ENCODE results near the gene ARF5.

The ARF5 gene

DNA sequence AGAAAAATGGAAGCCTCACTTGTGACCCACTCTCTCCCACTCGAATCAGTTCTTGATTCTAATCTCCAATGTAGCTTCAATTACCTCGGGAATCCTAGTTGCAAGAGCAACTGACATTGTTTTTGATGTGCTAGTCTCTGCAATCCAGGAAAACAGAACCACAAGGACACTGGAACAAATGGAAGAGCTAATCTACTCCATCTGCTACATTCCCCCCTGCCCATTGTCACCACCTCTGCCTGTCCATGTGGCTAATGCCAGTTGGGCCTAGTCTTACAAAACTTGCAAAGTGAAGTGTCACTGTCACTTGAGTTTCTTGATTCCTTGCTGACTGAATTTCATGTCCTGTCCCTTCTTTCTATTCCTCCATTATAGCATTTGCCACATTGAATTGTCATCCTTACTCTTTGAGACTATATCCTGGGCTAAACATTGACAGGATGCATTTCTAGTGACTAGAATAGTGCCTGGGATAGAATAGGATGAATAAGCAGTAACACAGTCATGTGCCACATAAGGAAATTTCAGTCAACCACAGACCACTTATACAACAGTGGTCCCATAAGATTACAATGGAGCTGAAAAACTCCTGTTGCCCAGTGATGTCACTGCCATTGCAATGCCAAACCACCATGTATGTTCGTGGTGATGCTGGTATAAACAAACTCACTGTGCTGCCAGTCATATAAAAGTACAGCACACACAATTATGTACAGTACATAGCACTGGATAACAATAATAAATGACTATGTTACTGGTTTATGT lies 16.3 kb upstream of the ARF5 start:
- no peaks in the 10 kb centered on the region for H3K9me3 ChIP-seq (ENCODE audit: control insufficient read depth, insufficient read depth, low read length)
- no peaks in the 10 kb centered on the region for H3K9me2 ChIP-seq (replicated peaks; ENCODE audit: control insufficient read depth, low read length)
- no peak overlapping the region for H3K4me2 ChIP-seq (ENCODE audit: low read length)
- H3K4me1 ChIP-seq (ENCODE audit: control insufficient read depth, low read length) = no peaks in the 10 kb centered on the region
- H3K27ac ChIP-seq (ENCODE audit: low read depth, low read length) = no peak overlapping the region
- no peaks in the 10 kb centered on the region for H4K20me1 ChIP-seq (ENCODE audit: control insufficient read depth, insufficient read depth, low read depth, low read length)
- H3K27me3 ChIP-seq (ENCODE audit: control insufficient read depth, low read length) = no peaks in the 10 kb centered on the region
- 0 out of 2 replicates have a peak, but pooled peaks cover 3% of the 10 kb centered on the region for H3F3A ChIP-seq (ENCODE audit: control insufficient read depth, insufficient read depth)
- no peaks in the 10 kb centered on the region for H3K79me2 ChIP-seq (ENCODE audit: control insufficient read depth, low read length)
- H3K36me3 ChIP-seq (ENCODE audit: control insufficient read depth, low read length) = no peaks in the 10 kb centered on the region
- no peak for TF ChIP-seq EZH2phosphoT487 (IDR thresholded peaks at IDR 0.05; ENCODE audit: borderline replicate concordance, low read length)
- TF ChIP-seq, protein P1, sequence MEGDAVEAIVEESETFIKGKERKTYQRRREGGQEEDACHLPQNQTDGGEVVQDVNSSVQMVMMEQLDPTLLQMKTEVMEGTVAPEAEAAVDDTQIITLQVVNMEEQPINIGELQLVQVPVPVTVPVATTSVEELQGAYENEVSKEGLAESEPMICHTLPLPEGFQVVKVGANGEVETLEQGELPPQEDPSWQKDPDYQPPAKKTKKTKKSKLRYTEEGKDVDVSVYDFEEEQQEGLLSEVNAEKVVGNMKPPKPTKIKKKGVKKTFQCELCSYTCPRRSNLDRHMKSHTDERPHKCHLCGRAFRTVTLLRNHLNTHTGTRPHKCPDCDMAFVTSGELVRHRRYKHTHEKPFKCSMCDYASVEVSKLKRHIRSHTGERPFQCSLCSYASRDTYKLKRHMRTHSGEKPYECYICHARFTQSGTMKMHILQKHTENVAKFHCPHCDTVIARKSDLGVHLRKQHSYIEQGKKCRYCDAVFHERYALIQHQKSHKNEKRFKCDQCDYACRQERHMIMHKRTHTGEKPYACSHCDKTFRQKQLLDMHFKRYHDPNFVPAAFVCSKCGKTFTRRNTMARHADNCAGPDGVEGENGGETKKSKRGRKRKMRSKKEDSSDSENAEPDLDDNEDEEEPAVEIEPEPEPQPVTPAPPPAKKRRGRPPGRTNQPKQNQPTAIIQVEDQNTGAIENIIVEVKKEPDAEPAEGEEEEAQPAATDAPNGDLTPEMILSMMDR (IDR thresholded peaks at IDR 0.05; ENCODE audit: low read depth, low read length, poor library complexity, severe bottlenecking) = no peak
- H3K4me3 ChIP-seq (ENCODE audit: low read length) = no peak overlapping the region

DNA sequence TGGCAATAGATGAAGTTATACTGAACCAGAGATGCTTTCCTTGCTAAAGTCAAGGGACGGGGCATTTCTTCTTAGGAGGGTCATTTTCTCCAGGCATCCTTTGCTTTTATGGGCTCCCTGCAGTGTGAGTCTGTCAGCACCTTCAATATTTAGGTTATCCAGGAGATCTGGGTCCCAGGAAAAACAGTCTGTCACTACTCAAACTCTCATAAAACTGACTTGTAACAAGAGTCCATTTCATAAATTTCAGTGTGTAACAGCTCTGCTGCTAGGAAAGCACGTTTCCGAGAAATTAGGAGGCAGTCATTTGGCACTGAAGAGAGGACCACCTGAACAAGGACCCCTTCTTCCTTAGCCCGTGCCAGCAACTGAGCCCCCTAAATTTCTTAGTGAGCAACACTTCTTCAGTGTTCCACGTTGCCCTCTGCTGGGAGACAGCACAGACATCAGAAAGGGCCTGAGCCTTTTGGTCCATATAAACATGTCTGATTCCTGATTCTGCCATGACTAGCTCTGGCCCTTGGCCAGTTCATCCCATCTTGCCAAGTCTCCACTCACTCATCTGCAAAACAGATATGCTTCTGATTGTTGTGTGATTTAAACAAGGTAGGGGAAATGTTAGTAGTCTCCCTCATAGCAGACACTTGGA lies 10.1 kb upstream of the ARF5 start:
- Histone ChIP-seq H3K4me2 (ENCODE audit: low read length) (no peak overlapping the region), H3F3A (ENCODE audit: control insufficient read depth, insufficient read depth) (no peaks in the 10 kb centered on the region), H3K4me3 (ENCODE audit: low read length) (no peak overlapping the region), H3K27me3 (ENCODE audit: control insufficient read depth, low read length) (no peaks in the 10 kb centered on the region), H3K36me3 (ENCODE audit: control insufficient read depth, low read length) (peaks cover 34% of the 10 kb centered on the region), H3K9me3 (ENCODE audit: control insufficient read depth, insufficient read depth, low read length) (no peaks in the 10 kb centered on the region), H3K9me2 (replicated peaks; ENCODE audit: control insufficient read depth, low read length) (no peaks in the 10 kb centered on the region), H3K79me2 (ENCODE audit: control insufficient read depth, low read length) (peaks cover 28% of the 10 kb centered on the region), H3K27ac (ENCODE audit: low read depth, low read length) (no peak overlapping the region), H3K4me1 (ENCODE audit: control insufficient read depth, low read length) (no peaks in the 10 kb centered on the region; the same call in 1 of the 2 replicates), H4K20me1 (ENCODE audit: control insufficient read depth, insufficient read depth, low read depth, low read length) (peaks cover 3% of the 10 kb centered on the region; the same call in 1 of the 2 replicates)
- no peak for TF ChIP-seq EZH2phosphoT487 (IDR thresholded peaks at IDR 0.05; ENCODE audit: borderline replicate concordance, low read length)
- TF ChIP-seq, protein P1 (IDR thresholded peaks at IDR 0.05; ENCODE audit: low read depth, low read length, poor library complexity, severe bottlenecking) = peak; percentile 29

DNA sequence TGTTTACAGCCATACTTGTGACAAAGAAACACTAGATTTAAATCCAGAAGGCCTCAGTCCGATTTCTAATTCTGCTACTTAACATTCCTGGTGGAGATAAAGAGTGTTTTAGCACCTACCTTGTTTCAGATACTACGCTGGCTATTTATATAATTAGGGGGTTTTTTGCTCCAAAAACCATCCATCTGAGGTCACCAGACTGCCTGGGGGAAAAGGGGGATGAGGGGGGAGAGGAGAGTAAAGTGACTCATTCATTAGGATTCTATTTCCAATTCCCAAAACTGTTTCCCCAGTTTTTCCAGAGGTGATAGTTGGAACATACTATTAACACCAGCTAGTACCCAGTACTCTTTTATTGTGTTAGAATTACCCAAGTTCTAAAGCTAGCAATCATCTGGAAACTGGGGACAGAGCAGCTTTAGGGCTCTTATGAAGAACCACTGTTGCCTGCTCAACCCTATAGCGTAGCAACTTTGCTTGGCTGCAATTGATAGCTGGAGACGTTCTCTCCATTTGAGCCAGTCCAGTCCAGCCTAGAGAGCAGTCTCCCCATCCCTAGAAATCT lies 9.4 kb upstream of the ARF5 start:
- Histone ChIP-seq H3K9me3 (ENCODE audit: control insufficient read depth, insufficient read depth, low read length) (no peaks in the 10 kb centered on the region), H3K9me2 (replicated peaks; ENCODE audit: control insufficient read depth, low read length) (no peaks in the 10 kb centered on the region), H3F3A (ENCODE audit: control insufficient read depth, insufficient read depth) (no peaks in the 10 kb centered on the region), H3K27me3 (ENCODE audit: control insufficient read depth, low read length) (no peaks in the 10 kb centered on the region), H3K4me1 (ENCODE audit: control insufficient read depth, low read length) (peaks cover 5% of the 10 kb centered on the region), H3K4me3 (ENCODE audit: low read length) (no peak overlapping the region), H3K27ac (ENCODE audit: low read depth, low read length) (no peak overlapping the region), H4K20me1 (ENCODE audit: control insufficient read depth, insufficient read depth, low read depth, low read length) (peaks cover 9% of the 10 kb centered on the region; the same call in 1 of the 2 replicates), H3K36me3 (ENCODE audit: control insufficient read depth, low read length) (peaks cover 40% of the 10 kb centered on the region), H3K4me2 (ENCODE audit: low read length) (no peak overlapping the region), H3K79me2 (ENCODE audit: control insufficient read depth, low read length) (peaks cover 34% of the 10 kb centered on the region)
- TF ChIP-seq, protein P1 (IDR thresholded peaks at IDR 0.05; ENCODE audit: low read depth, low read length, poor library complexity, severe bottlenecking) = no peak
- TF ChIP-seq EZH2phosphoT487 (IDR thresholded peaks at IDR 0.05; ENCODE audit: borderline replicate concordance, low read length) = no peak

All from DOHH2 (cell line).